HL-60 (cell line): ENCODE data around the gene ZNF100.

Source experiments
- DNase-seq, 2 experiments: peaks; one replicate each; pipeline ENCODE4 v3.0.0-alpha.2; 2010 to 2020; ENCODE audit warnings: low read depth in 1 of 2, low spot score in 1 of 2
- H3K27ac ChIP-seq: fragments of 250-450 bp; sonication (Bioruptor Pico); replicated peaks from 2 replicates; pipeline ENCODE4 v1.5.1; 2020; ENCODE audit warnings: mild to moderate bottlenecking, moderate library complexity
- H3K27me3 ChIP-seq: fragments of 250-450 bp; sonication (Bioruptor Pico); 2 replicates; pipeline ENCODE4 v1.5.1; 2021; ENCODE audit warnings: mild to moderate bottlenecking, moderate library complexity; ENCODE audit not compliant: insufficient read depth, poor library complexity, severe bottlenecking
- H3K4me3 ChIP-seq: replicated peaks from 2 replicates; pipeline ENCODE4 v1.5.1; 2011; ENCODE audit warnings: mild to moderate bottlenecking, control low read depth, low read length; ENCODE audit not compliant: insufficient read depth
- GABPA ChIP-seq: IDR thresholded peaks from 2 replicates; pipeline ENCODE4 v1.6.1; 2012; ENCODE audit warnings: low read depth
- POLR2AphosphoS5 ChIP-seq: IDR thresholded peaks from 2 replicates; pipeline ENCODE4 v1.6.1; 2012; ENCODE audit warnings: low read depth
- SPI1 ChIP-seq: IDR thresholded peaks from 2 replicates; pipeline ENCODE4 v1.6.1; 2012; ENCODE audit warnings: low read depth, mild to moderate bottlenecking, borderline replicate concordance
- TF ChIP-seq, protein P1 (sequence below): IDR thresholded peaks from one replicate; pipeline ENCODE4 v1.5.1; 2011; ENCODE audit warnings: low read length, control low read depth, inconsistent platforms; ENCODE audit not compliant: insufficient read depth
- TF ChIP-seq, protein P2 (sequence below): IDR thresholded peaks from 2 replicates; pipeline ENCODE4 v1.6.1; 2012; ENCODE audit warnings: low read depth; ENCODE audit not compliant: insufficient replicate concordance

Gene ZNF100

DNA sequence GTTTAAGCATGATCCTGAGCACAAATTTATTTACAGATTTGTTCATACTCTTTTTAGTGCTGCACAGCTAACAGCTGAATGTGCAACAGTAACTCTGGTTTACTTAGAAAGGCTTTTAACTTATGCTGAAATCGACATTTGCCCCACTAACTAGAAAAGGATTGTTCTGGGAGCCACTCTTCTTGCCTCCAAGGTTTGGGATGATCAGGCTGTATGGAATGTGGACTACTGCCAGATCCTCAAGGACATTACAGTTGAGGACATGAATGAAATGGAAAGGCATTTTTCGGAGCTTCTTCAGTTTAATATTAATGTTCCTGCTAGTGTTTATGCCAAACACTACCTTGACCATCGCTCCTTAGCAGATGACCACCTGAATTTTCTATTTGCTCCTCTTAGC, 16.0 kb downstream of the ZNF100 start:
- H3K4me3 ChIP-seq, result no peak overlapping the region
- H3K27me3 ChIP-seq, result no peaks in the 10 kb centered on the region
- DNase-seq, result no peak
- TF ChIP-seq, protein P1, sequence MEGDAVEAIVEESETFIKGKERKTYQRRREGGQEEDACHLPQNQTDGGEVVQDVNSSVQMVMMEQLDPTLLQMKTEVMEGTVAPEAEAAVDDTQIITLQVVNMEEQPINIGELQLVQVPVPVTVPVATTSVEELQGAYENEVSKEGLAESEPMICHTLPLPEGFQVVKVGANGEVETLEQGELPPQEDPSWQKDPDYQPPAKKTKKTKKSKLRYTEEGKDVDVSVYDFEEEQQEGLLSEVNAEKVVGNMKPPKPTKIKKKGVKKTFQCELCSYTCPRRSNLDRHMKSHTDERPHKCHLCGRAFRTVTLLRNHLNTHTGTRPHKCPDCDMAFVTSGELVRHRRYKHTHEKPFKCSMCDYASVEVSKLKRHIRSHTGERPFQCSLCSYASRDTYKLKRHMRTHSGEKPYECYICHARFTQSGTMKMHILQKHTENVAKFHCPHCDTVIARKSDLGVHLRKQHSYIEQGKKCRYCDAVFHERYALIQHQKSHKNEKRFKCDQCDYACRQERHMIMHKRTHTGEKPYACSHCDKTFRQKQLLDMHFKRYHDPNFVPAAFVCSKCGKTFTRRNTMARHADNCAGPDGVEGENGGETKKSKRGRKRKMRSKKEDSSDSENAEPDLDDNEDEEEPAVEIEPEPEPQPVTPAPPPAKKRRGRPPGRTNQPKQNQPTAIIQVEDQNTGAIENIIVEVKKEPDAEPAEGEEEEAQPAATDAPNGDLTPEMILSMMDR, result no peak
- TF ChIP-seq GABPA, result no peak
- no peak for TF ChIP-seq SPI1
- TF ChIP-seq POLR2AphosphoS5, result no peak
- TF ChIP-seq, protein P2, sequence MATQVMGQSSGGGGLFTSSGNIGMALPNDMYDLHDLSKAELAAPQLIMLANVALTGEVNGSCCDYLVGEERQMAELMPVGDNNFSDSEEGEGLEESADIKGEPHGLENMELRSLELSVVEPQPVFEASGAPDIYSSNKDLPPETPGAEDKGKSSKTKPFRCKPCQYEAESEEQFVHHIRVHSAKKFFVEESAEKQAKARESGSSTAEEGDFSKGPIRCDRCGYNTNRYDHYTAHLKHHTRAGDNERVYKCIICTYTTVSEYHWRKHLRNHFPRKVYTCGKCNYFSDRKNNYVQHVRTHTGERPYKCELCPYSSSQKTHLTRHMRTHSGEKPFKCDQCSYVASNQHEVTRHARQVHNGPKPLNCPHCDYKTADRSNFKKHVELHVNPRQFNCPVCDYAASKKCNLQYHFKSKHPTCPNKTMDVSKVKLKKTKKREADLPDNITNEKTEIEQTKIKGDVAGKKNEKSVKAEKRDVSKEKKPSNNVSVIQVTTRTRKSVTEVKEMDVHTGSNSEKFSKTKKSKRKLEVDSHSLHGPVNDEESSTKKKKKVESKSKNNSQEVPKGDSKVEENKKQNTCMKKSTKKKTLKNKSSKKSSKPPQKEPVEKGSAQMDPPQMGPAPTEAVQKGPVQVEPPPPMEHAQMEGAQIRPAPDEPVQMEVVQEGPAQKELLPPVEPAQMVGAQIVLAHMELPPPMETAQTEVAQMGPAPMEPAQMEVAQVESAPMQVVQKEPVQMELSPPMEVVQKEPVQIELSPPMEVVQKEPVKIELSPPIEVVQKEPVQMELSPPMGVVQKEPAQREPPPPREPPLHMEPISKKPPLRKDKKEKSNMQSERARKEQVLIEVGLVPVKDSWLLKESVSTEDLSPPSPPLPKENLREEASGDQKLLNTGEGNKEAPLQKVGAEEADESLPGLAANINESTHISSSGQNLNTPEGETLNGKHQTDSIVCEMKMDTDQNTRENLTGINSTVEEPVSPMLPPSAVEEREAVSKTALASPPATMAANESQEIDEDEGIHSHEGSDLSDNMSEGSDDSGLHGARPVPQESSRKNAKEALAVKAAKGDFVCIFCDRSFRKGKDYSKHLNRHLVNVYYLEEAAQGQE, result no peak
- H3K27ac ChIP-seq, result no peak overlapping the region

DNA sequence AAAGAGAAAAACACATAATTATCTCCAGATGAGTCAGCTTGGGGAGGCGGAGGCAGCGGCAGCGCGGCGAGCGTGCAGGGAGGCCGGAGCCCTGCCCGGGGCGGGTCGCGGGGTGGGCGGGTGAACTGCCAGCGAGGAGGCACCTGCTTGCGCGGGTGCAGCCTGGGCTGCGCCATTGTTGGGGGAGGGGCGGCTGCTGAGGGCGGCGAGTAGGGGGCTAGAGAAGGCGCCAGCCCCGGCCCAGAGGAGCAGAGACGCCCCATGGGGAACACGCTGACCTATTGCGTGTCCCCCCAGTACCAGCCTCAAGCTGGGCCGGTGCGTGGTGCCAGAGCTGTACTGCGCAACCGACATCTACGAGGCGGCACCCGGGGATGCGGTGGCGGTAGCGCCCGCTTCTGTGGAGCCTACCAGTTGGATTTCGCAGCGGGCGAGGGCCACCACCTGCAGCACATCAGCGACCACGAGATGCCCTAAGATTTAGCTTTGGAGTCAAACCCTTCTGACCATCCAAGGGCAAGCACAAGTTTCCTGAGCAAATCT, 16.7 kb downstream of the ZNF100 start:
- TF ChIP-seq GABPA (no peak), POLR2AphosphoS5 (no peak), SPI1 (no peak)
- TF ChIP-seq, protein P1, result no peak
- TF ChIP-seq, protein P2, result no peak
- H3K27me3 ChIP-seq, result no peaks in the 10 kb centered on the region
- H3K4me3 ChIP-seq, result no peak overlapping the region
- no peak for DNase-seq
- no peak overlapping the region for H3K27ac ChIP-seq

DNA sequence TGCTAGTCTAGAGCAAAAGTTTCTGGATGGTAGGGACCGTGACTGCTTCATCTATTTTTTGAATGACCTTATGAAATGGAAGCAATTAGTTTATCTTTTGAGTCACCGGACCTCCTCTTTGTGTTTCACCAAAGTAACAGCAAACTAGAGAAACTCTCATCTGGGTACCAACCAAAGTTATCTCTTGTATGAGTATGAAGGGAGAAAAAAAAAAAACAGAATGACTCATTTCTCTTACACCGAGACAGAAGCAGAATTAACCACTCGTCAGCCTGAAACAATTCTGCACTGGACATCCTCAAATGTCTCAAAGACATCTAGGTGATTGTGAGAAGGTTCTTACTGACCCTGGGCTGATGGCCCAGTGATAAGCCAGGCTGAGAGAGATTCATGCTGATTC, 18.3 kb downstream of the ZNF100 start:
- Histone ChIP-seq H3K4me3 (no peak overlapping the region), H3K27me3 (no peaks in the 10 kb centered on the region), H3K27ac (no peak overlapping the region)
- TF ChIP-seq POLR2AphosphoS5, result no peak
- DNase-seq, result no peak

DNA sequence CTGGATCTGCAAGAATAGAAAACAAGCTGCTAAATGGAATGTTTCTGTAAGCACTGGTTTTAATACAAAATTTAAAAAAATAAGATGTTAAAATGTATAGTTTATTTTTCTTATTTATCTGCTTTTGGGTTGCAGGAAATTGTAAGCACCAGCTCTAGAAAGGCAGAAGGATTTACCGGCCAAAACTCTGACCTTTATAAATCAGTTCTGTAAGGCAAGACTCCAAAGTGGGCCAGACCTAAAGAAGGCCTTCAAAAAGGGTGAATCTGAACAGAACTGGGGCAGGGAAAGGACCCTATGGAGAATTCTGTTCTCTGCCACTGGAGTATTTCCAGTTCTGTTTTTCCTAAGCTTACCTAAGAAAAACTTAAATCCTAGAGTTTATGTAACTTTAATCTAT, 19.3 kb downstream of the ZNF100 start:
- Histone ChIP-seq H3K4me3 (no peak overlapping the region), H3K27me3 (no peaks in the 10 kb centered on the region), H3K27ac (no peak overlapping the region)
- TF ChIP-seq GABPA (no peak), POLR2AphosphoS5 (no peak), SPI1 (no peak)
- TF ChIP-seq, protein P1, result no peak
- TF ChIP-seq, protein P2, result no peak
- no peak for DNase-seq
